H9 (cell line): ENCODE measurements around the gene ST6GALNAC2. TPM values are rescaled to one million over a fixed set of nuclear protein-coding genes. Genes with fewer than 3 reads are reported as not detected.

Experiments used
- DNase-seq: peaks from one replicate; pipeline ENCODE4 v3.0.0-alpha.2; 2017
- H2AFZ ChIP-seq: one replicate; pipeline ENCODE4 v1.6.1; 2013; ENCODE audit warnings: mild to moderate bottlenecking, low read length, control low read depth, moderate library complexity
- H2AK5ac ChIP-seq: 2 replicates; pipeline ENCODE4 v1.6.1; 2013; ENCODE audit warnings: low read length, control low read depth, mixed read lengths; ENCODE audit not compliant: insufficient read length
- H2BK120ac ChIP-seq: one replicate; pipeline ENCODE4 v1.6.1; 2013; ENCODE audit warnings: low read depth, mild to moderate bottlenecking, low read length, control low read depth, inconsistent platforms; ENCODE audit not compliant: poor library complexity, severe bottlenecking
- H2BK12ac ChIP-seq: 2 replicates; pipeline ENCODE4 v1.6.1; 2013; ENCODE audit warnings: low read length, control low read depth, mixed read lengths, low read depth; ENCODE audit not compliant: insufficient read length
- H2BK15ac ChIP-seq: 2 replicates; pipeline ENCODE4 v1.6.1; 2013; ENCODE audit warnings: low read depth, low read length, control low read depth
- H2BK20ac ChIP-seq: one replicate; pipeline ENCODE4 v1.6.1; 2013; ENCODE audit warnings: low read depth, mild to moderate bottlenecking, low read length, control low read depth, inconsistent platforms; ENCODE audit not compliant: poor library complexity, severe bottlenecking
- H2BK5ac ChIP-seq: 2 replicates; pipeline ENCODE4 v1.6.1; 2013; ENCODE audit warnings: low read length, control low read depth, mixed read lengths; ENCODE audit not compliant: insufficient read length
- H3K14ac ChIP-seq: 2 replicates; pipeline ENCODE4 v1.6.1; 2013; ENCODE audit warnings: low read length, control low read depth; ENCODE audit not compliant: insufficient read depth
- H3K18ac ChIP-seq: 2 replicates; pipeline ENCODE4 v1.6.1; 2013; ENCODE audit warnings: low read depth, mild to moderate bottlenecking, mixed read lengths, low read length, control low read depth; ENCODE audit not compliant: insufficient read length
- H3K23ac ChIP-seq: 2 replicates; pipeline ENCODE4 v1.6.1; 2013; ENCODE audit warnings: low read length, control low read depth, mixed read lengths, low read depth; ENCODE audit not compliant: insufficient read length
- H3K23me2 ChIP-seq: 2 replicates; pipeline ENCODE4 v1.6.1; 2013; ENCODE audit warnings: low read depth, mild to moderate bottlenecking, mixed read lengths, low read length, control low read depth; ENCODE audit not compliant: insufficient read length, poor library complexity, severe bottlenecking
- H3K27ac ChIP-seq: 2 replicates; pipeline ENCODE4 v1.5.1; 2013; ENCODE audit warnings: low read length, control low read depth, mixed read lengths, low read depth; ENCODE audit not compliant: insufficient read length
- H3K27me3 ChIP-seq: 2 replicates; pipeline ENCODE4 v1.6.1; 2013; ENCODE audit warnings: low read length, control low read depth, inconsistent platforms; ENCODE audit not compliant: insufficient read depth
- H3K4ac ChIP-seq: 2 replicates; pipeline ENCODE4 v1.6.1; 2013; ENCODE audit warnings: low read depth, mild to moderate bottlenecking, control low read depth, inconsistent platforms, low read length, moderate library complexity
- H3K4me1 ChIP-seq: 2 replicates; pipeline ENCODE4 v1.6.1; 2013; ENCODE audit warnings: low read length, control low read depth, inconsistent platforms; ENCODE audit not compliant: insufficient read depth
- H3K4me2 ChIP-seq: 2 replicates; pipeline ENCODE4 v1.6.1; 2013; ENCODE audit warnings: low read length, control low read depth, mixed read lengths; ENCODE audit not compliant: insufficient read length, insufficient read depth
- H3K56ac ChIP-seq: 2 replicates; pipeline ENCODE4 v1.6.1; 2013; ENCODE audit warnings: low read depth, mild to moderate bottlenecking, mixed read lengths, low read length, control low read depth; ENCODE audit not compliant: insufficient read length
- H3K79me1 ChIP-seq: 2 replicates; pipeline ENCODE4 v1.6.1; 2013; ENCODE audit warnings: low read depth, mild to moderate bottlenecking, moderate library complexity, low read length, control low read depth, inconsistent platforms; ENCODE audit not compliant: insufficient read depth, poor library complexity, severe bottlenecking
- H3K79me2 ChIP-seq: 2 replicates; pipeline ENCODE4 v1.6.1; 2013; ENCODE audit warnings: low read length, control low read depth, inconsistent platforms; ENCODE audit not compliant: insufficient read depth
- H3K9ac ChIP-seq: 2 replicates; pipeline ENCODE4 v1.6.1; 2013; ENCODE audit warnings: low read length, control low read depth, mixed read lengths; ENCODE audit not compliant: insufficient read length; ENCODE audit errors: extremely low read depth
- H3K9me3 ChIP-seq: one replicate; pipeline ENCODE4 v1.6.1; 2013; ENCODE audit warnings: low read depth, low read length, inconsistent platforms; ENCODE audit not compliant: control insufficient read depth
- H3T11ph ChIP-seq: one replicate; pipeline ENCODE4 v1.6.1; 2013; ENCODE audit warnings: mild to moderate bottlenecking, low read length, control low read depth, inconsistent platforms
- H4K20me1 ChIP-seq: one replicate; pipeline ENCODE4 v1.6.1; 2013; ENCODE audit not compliant: control insufficient read depth, insufficient read length, insufficient read depth
- H4K5ac ChIP-seq: 2 replicates; pipeline ENCODE4 v1.6.1; 2013; ENCODE audit warnings: low read depth, mild to moderate bottlenecking, mixed read lengths, low read length, control low read depth; ENCODE audit not compliant: insufficient read length
- H4K8ac ChIP-seq: replicated peaks from 2 replicates; pipeline ENCODE4 v1.6.1; 2013; ENCODE audit warnings: low read length, control low read depth, mixed read lengths, low read depth; ENCODE audit not compliant: insufficient read length
- H4K91ac ChIP-seq: 2 replicates; pipeline ENCODE4 v1.6.1; 2013; ENCODE audit warnings: low read depth, mild to moderate bottlenecking, moderate library complexity, mixed read lengths, low read length, control low read depth; ENCODE audit not compliant: insufficient read length
- H3K27ac Mint-ChIP-seq, 3 experiments: 2 replicates in 2 of 3; 3 replicates in 1 of 3; pipeline ENCODE4 v1.8.0; 2020 to 2021; ENCODE audit warnings: mixed read lengths in 3 of 3, mild to moderate bottlenecking in 1 of 3, moderate library complexity in 1 of 3
- H3K27me3 Mint-ChIP-seq: 2 replicates; pipeline ENCODE4 v1.8.0; 2021; ENCODE audit warnings: low read depth, mild to moderate bottlenecking, moderate library complexity, mixed read lengths
- H3K36me3 Mint-ChIP-seq, 3 experiments: 2 replicates in 2 of 3; 3 replicates in 1 of 3; pipeline ENCODE4 v1.8.0; 2020 to 2021; ENCODE audit warnings: low read depth in 3 of 3, mixed read lengths in 3 of 3; ENCODE audit not compliant: insufficient read depth in 1 of 3
- H3K4me1 Mint-ChIP-seq, 2 experiments: 2 replicates each; pipeline ENCODE4 v1.8.0; 2020; ENCODE audit warnings: mixed read lengths in 2 of 2
- H3K4me3 Mint-ChIP-seq, 2 experiments: 2 replicates in 1 of 2; 3 replicates in 1 of 2; pipeline ENCODE4 v1.8.0; 2020 to 2021; ENCODE audit warnings: mild to moderate bottlenecking in 2 of 2, mixed read lengths in 2 of 2, moderate library complexity in 1 of 2
- H3K9me3 Mint-ChIP-seq, 2 experiments: 2 replicates in 1 of 2; 3 replicates in 1 of 2; pipeline ENCODE4 v1.8.0; 2020; ENCODE audit warnings: mild to moderate bottlenecking in 2 of 2, mixed read lengths in 2 of 2, moderate library complexity in 1 of 2
- CTCF ChIP-seq: fragments of 200-600 bp; sonication (generic); conservative IDR thresholded peaks from 3 replicates; pipeline ENCODE4 v1.8.0; 2021; ENCODE audit warnings: antibody characterized with exemption, mild to moderate bottlenecking
- WGBS: extraction: QIAGEN DNeasy Blood & Tissue Kit; methylation state at CpG from one replicate; pipeline ENCODE4 v1.1.7; 2013; ENCODE audit warnings: missing lambda C conversion rate, low lambda C conversion rate, mixed read lengths; ENCODE audit not compliant: insufficient read length; ENCODE audit errors: extremely low coverage; 5-methylcytosine and 5-hydroxymethylcytosine counted together
- total RNA-seq: library from RNA; stranded (reverse); gene quantifications from 2 replicates; pipeline ENCODE4 v1.2.1, GENCODE V29; 2021

Gene ST6GALNAC2
- total RNA-seq, 1 experiment from 2014 or later = 0.46 TPM

- no peak overlapping the region for H4K5ac ChIP-seq
- no peak overlapping the region for H4K8ac ChIP-seq
- H3K23me2 ChIP-seq = no peaks in the 10 kb centered on the region
- Mint-ChIP-seq H3K9me3 (no peaks in the 10 kb centered on the region; a peak in 1 of 5 replicates), H3K27ac (no peak overlapping the region), H3K27me3 (peaks cover 25% of the 10 kb centered on the region), H3K4me1 (peaks cover 20 to 36% of the 10 kb centered on the region in 2 experiments), H3K36me3 (no peaks in the 10 kb centered on the region), H3K4me3 (no peak overlapping the region)
- no peaks in the 10 kb centered on the region for H3K27me3 ChIP-seq
- no peaks in the 10 kb centered on the region for H3K79me1 ChIP-seq
- no peak overlapping the region for H2AFZ ChIP-seq
- peaks cover 4% of the 10 kb centered on the region; the same call in 1 of the 2 replicates for H3K4me1 ChIP-seq
- no peak overlapping the region for H3K14ac ChIP-seq
- TF ChIP-seq CTCF = 0 out of 3 replicates have a peak, but pooled peaks have one; percentile 11
- no peak overlapping the region for H3K4ac ChIP-seq
- no peak overlapping the region for H3K27ac ChIP-seq
- no peak overlapping the region for H2AK5ac ChIP-seq
- H3K18ac ChIP-seq = no peak overlapping the region
- no peak for DNase-seq
- no peak overlapping the region for H3K23ac ChIP-seq
- no peak overlapping the region for H4K91ac ChIP-seq
- H3T11ph ChIP-seq = no peak overlapping the region
- peaks cover 3% of the 10 kb centered on the region for H4K20me1 ChIP-seq
- no peaks in the 10 kb centered on the region for H3K9me3 ChIP-seq
- H2BK20ac ChIP-seq = no peak overlapping the region
- no peak overlapping the region for H2BK5ac ChIP-seq
- no peak overlapping the region for H2BK12ac ChIP-seq
- no peaks in the 10 kb centered on the region for H3K79me2 ChIP-seq
- H3K4me2 ChIP-seq = no peak overlapping the region
- no peak overlapping the region for H2BK15ac ChIP-seq
- WGBS = no CpG with 5 or more reads among the region's 31 CpGs
- no peak overlapping the region for H3K9ac ChIP-seq
- H2BK120ac ChIP-seq = no peak overlapping the region
- no peak overlapping the region for H3K56ac ChIP-seq
Measured at GRCh38 chr17:76528528-76529223, 57.0 kb downstream of the ST6GALNAC2 start.
